ENCODE data around the gene PILRA. TPM values are rescaled to one million over a fixed set of nuclear protein-coding genes. Genes with fewer than 3 reads are reported as not detected.
"Not testable (repeated sequence)": the region's sequence is repeated elsewhere in the genome, so short reads cannot be mapped to it uniquely, and the experiment has no call there.

Gene PILRA
- polyA plus RNA-seq, 1 donor (not counting 4 experiments of a cell fraction or from before 2014, with no cell fraction given) = 0.33 TPM

GRCh38 chr7:100344560-100345287, 28.6 kb upstream of the PILRA start:
- H3K9me3 ChIP-seq (ENCODE audit: control insufficient read depth, low read depth, low read length); H3K4me2 ChIP-seq (ENCODE audit: control insufficient read depth, extremely low read depth, insufficient read depth, low read depth, low read length); H3K4me3 ChIP-seq (ENCODE audit: control insufficient read depth in 2 of 3, extremely low read depth in 1 of 3, insufficient read depth in 2 of 3, low read depth in 1 of 3, low read length in 3 of 3); H2AFZ ChIP-seq (ENCODE audit: control insufficient read depth, low read length); H3K9ac ChIP-seq (ENCODE audit: control insufficient read depth, extremely low read depth, insufficient read depth, low read length); dilution Hi-C loops (cut with MboI; ENCODE audit: extremely low pct_ligation_motif_present, low sequenced_read_pairs); FAIRE-seq; H3K27me3 ChIP-seq (ENCODE audit: control insufficient read depth, extremely low read depth, insufficient read depth, low read length); H3K9me1 ChIP-seq (ENCODE audit: control insufficient read depth, extremely low read depth, insufficient read depth, low read length): not testable (repeated sequence)
- DNase-seq (ENCODE audit: low read depth, low spot score) = peak; percentile 32
- Histone ChIP-seq H4K20me1 (ENCODE audit: control insufficient read depth, extremely low read depth, insufficient read depth, low read length) (peaks cover 11% of the 10 kb centered on the region), H3K27ac (ENCODE audit: control insufficient read depth, insufficient read depth, low read length) (peak overlapping the region; percentile 69), H3K4me1 (ENCODE audit: control insufficient read depth, extremely low read depth, insufficient read depth, low read length) (peaks cover 18% of the 10 kb centered on the region), H3K79me2 (ENCODE audit: control insufficient read depth, insufficient read depth, low read length) (peaks cover 34% of the 10 kb centered on the region), H3K36me3 (ENCODE audit: control insufficient read depth in 2 of 2, extremely low read depth in 1 of 2, insufficient read depth in 2 of 2, low read length in 2 of 2) (peaks cover 17 to 30% of the 10 kb centered on the region in 2 experiments)
- TF ChIP-seq, protein P1, sequence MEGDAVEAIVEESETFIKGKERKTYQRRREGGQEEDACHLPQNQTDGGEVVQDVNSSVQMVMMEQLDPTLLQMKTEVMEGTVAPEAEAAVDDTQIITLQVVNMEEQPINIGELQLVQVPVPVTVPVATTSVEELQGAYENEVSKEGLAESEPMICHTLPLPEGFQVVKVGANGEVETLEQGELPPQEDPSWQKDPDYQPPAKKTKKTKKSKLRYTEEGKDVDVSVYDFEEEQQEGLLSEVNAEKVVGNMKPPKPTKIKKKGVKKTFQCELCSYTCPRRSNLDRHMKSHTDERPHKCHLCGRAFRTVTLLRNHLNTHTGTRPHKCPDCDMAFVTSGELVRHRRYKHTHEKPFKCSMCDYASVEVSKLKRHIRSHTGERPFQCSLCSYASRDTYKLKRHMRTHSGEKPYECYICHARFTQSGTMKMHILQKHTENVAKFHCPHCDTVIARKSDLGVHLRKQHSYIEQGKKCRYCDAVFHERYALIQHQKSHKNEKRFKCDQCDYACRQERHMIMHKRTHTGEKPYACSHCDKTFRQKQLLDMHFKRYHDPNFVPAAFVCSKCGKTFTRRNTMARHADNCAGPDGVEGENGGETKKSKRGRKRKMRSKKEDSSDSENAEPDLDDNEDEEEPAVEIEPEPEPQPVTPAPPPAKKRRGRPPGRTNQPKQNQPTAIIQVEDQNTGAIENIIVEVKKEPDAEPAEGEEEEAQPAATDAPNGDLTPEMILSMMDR (optimal IDR thresholded peaks at IDR 0.05 in 1 of 3, IDR thresholded peaks at IDR 0.05 in 1 of 3, conservative IDR thresholded peaks at IDR 0.05 in 1 of 3; ENCODE audit: extremely low read depth in 1 of 3, insufficient read depth in 2 of 3, low read length in 3 of 3) = peak in 2 of 3 experiments; percentile 40 to 51

- H4K20me1 ChIP-seq (ENCODE audit: control insufficient read depth, extremely low read depth, insufficient read depth, low read length) = peaks cover 13% of the 10 kb centered on the region
- dilution Hi-C loops (cut with MboI; ENCODE audit: extremely low pct_ligation_motif_present, low sequenced_read_pairs); H3K9ac ChIP-seq (ENCODE audit: control insufficient read depth, extremely low read depth, insufficient read depth, low read length); DNase-seq (ENCODE audit: low read depth, low spot score); FAIRE-seq; H3K4me3 ChIP-seq (ENCODE audit: control insufficient read depth in 2 of 3, extremely low read depth in 1 of 3, insufficient read depth in 2 of 3, low read depth in 1 of 3, low read length in 3 of 3); H3K9me3 ChIP-seq (ENCODE audit: control insufficient read depth, low read depth, low read length); H3K27me3 ChIP-seq (ENCODE audit: control insufficient read depth, extremely low read depth, insufficient read depth, low read length); H3K9me1 ChIP-seq (ENCODE audit: control insufficient read depth, extremely low read depth, insufficient read depth, low read length); H3K27ac ChIP-seq (ENCODE audit: control insufficient read depth, insufficient read depth, low read length); H3K4me2 ChIP-seq (ENCODE audit: control insufficient read depth, extremely low read depth, insufficient read depth, low read depth, low read length); H2AFZ ChIP-seq (ENCODE audit: control insufficient read depth, low read length): not testable (repeated sequence)
- TF ChIP-seq, protein P1 (optimal IDR thresholded peaks at IDR 0.05 in 1 of 3, IDR thresholded peaks at IDR 0.05 in 1 of 3, conservative IDR thresholded peaks at IDR 0.05 in 1 of 3; ENCODE audit: extremely low read depth in 1 of 3, insufficient read depth in 2 of 3, low read length in 3 of 3) = peak in 1 of 3 experiments; percentile 31
- H3K4me1 ChIP-seq (ENCODE audit: control insufficient read depth, extremely low read depth, insufficient read depth, low read length) = peaks cover 18% of the 10 kb centered on the region
- peaks cover 19 to 34% of the 10 kb centered on the region in 2 experiments for H3K36me3 ChIP-seq (ENCODE audit: control insufficient read depth in 2 of 2, extremely low read depth in 1 of 2, insufficient read depth in 2 of 2, low read length in 2 of 2)
- peaks cover 36% of the 10 kb centered on the region for H3K79me2 ChIP-seq (ENCODE audit: control insufficient read depth, insufficient read depth, low read length)
Observed at GRCh38 chr7:100345288-100345672, 28.0 kb upstream of the PILRA start.

Data from keratinocyte (primary cell).